RWPE2 (cell line): ENCODE data around the gene HIP1R.
A peak's percentile ranks its signal among the peaks of the same experiment; 100 is the strongest.

Experiments
- ATAC-seq: fragments of 200-7000 bp; cut with Tn5 transposase; 3 replicates; pipeline ENCODE4 v1.9.1; 2021; ENCODE audit warnings: low read depth
- DNase-seq: peaks from one replicate; pipeline ENCODE4 v3.0.0-alpha.2; 2020; ENCODE audit warnings: low spot score
- H3K27ac ChIP-seq: fragments of 450-650 bp; 2 replicates; pipeline ENCODE4 v1.5.1; 2017; ENCODE audit warnings: mild to moderate bottlenecking; ENCODE audit not compliant: poor library complexity, severe bottlenecking
- H3K27me3 ChIP-seq: fragments of 250-450 bp; sonication (Bioruptor Pico); 2 replicates; pipeline ENCODE4 v1.5.1; 2021; ENCODE audit warnings: mild to moderate bottlenecking, moderate library complexity; ENCODE audit not compliant: insufficient read depth, poor library complexity, severe bottlenecking
- H3K36me3 ChIP-seq: fragments of 250-450 bp; sonication (Bioruptor Pico); 2 replicates; pipeline ENCODE4 v1.5.1; 2020; ENCODE audit warnings: low read depth, mild to moderate bottlenecking, moderate library complexity
- H3K4me1 ChIP-seq: fragments of 250-450 bp; sonication (Bioruptor Pico); 2 replicates; pipeline ENCODE4 v1.5.1; 2021; ENCODE audit warnings: mild to moderate bottlenecking, moderate library complexity; ENCODE audit not compliant: insufficient read depth, poor library complexity, severe bottlenecking
- H3K4me3 ChIP-seq: fragments of 250-450 bp; sonication (Bioruptor Pico); 2 replicates; pipeline ENCODE4 v1.5.1; 2021; ENCODE audit warnings: mild to moderate bottlenecking, moderate library complexity; ENCODE audit not compliant: severe bottlenecking
- H3K9me3 ChIP-seq: fragments of 250-450 bp; sonication (Bioruptor Pico); 2 replicates; pipeline ENCODE4 v1.5.1; 2021; ENCODE audit warnings: mild to moderate bottlenecking, moderate library complexity; ENCODE audit not compliant: severe bottlenecking
- CTCF ChIP-seq: fragments of 450-650 bp; IDR thresholded peaks from one replicate; pipeline ENCODE4 v1.5.1; 2017; ENCODE audit warnings: mild to moderate bottlenecking, moderate library complexity; ENCODE audit not compliant: poor library complexity, severe bottlenecking

Gene HIP1R

GRCh38 chr12:122860854-122861586 lies 25.8 kb downstream of the HIP1R start:
- DNase-seq, result peak; percentile 64
- Histone ChIP-seq H3K36me3 (peaks cover 34% of the 10 kb centered on the region), H3K4me3 (no peak overlapping the region), H3K27me3 (no peaks in the 10 kb centered on the region), H3K27ac (peak overlapping the region; percentile 77), H3K4me1 (peaks cover 11% of the 10 kb centered on the region), H3K9me3 (no peaks in the 10 kb centered on the region)
- ATAC-seq, result no peak
- TF ChIP-seq CTCF, result no peak

- no peak for TF ChIP-seq CTCF
- H3K4me1 ChIP-seq, result peaks cover 11% of the 10 kb centered on the region
- H3K9me3 ChIP-seq, result no peaks in the 10 kb centered on the region
- ATAC-seq, result no peak
- no peak overlapping the region for H3K4me3 ChIP-seq
- peak; percentile 53 for DNase-seq
- H3K27me3 ChIP-seq, result no peaks in the 10 kb centered on the region
- peaks cover 40% of the 10 kb centered on the region for H3K36me3 ChIP-seq
- H3K27ac ChIP-seq, result peak overlapping the region; percentile 77
These were observed 26.3 kb downstream of the HIP1R start for GRCh38 chr12:122861587-122861970.

- Histone ChIP-seq H3K36me3 (peaks cover 42% of the 10 kb centered on the region), H3K9me3 (no peaks in the 10 kb centered on the region), H3K4me1 (peaks cover 11% of the 10 kb centered on the region), H3K4me3 (no peak overlapping the region), H3K27me3 (no peaks in the 10 kb centered on the region), H3K27ac (peak overlapping the region; percentile 77)
- no peak for TF ChIP-seq CTCF
- peak; percentile 47 for DNase-seq
- ATAC-seq, result no peak
These were observed 26.9 kb downstream of the HIP1R start for GRCh38 chr12:122862110-122862634.

GRCh38 chr12:122862872-122863701 lies 27.8 kb downstream of the HIP1R start:
- Histone ChIP-seq H3K4me3 (no peak overlapping the region), H3K27ac (peak overlapping the region; percentile 77), H3K27me3 (no peaks in the 10 kb centered on the region), H3K9me3 (no peaks in the 10 kb centered on the region), H3K4me1 (peaks cover 19% of the 10 kb centered on the region), H3K36me3 (peaks cover 44% of the 10 kb centered on the region)
- DNase-seq (peak; percentile 74), ATAC-seq (peak; percentile 44)
- TF ChIP-seq CTCF, result no peak
